Midbrain (tissue), 1 donor: ENCODE data around the gene NFYA.

Experiments
- DNase-seq: peaks from one replicate; lab custom pipeline; 2025; lab: John Stamatoyannopoulos, UW

Gene NFYA

GRCh38 chr6:41046084-41046483 lies 26.7 kb upstream of the NFYA start:
- no peak for DNase-seq

GRCh38 chr6:41047306-41047705 lies 25.5 kb upstream of the NFYA start:
- no peak for DNase-seq

- DNase-seq: no peak
These were observed 24.7 kb upstream of the NFYA start for GRCh38 chr6:41047745-41048732.

- DNase-seq: no peak
These were observed 23.3 kb upstream of the NFYA start for GRCh38 chr6:41049521-41049920.

GRCh38 chr6:41049955-41050354 lies 22.8 kb upstream of the NFYA start:
- no peak for DNase-seq

- DNase-seq: no peak
These were observed 22.2 kb upstream of the NFYA start for GRCh38 chr6:41050536-41050935.

- no peak for DNase-seq
These were observed 20.9 kb upstream of the NFYA start for GRCh38 chr6:41051873-41052272.

DNA sequence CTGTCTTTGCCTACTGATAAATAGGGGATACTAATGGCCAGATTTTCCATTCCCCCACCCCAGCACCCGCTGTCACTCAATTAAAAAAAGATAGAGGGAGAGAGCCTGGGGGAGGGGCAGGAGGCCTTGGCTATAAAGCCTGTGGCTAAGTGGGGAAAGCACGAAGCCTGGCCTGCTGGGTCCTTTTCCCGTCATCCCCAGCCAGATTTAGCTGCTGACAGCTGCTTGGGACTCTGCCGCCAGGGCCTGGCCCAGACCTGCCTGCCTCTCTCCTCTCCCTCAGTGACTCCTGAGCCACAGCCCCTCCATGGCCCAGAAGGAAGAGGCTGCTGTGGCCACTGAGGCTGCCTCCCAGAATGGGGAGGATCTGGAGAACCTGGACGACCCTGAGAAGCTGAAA lies 19.7 kb upstream of the NFYA start, which contains the start of gene APOBEC2:
APOBEC2 (plus strand) TSS at position 162 of the 400 bp plus-strand sequence; CDS start at position 308, 146 bp downstream.
- DNase-seq: no peak

DNA sequence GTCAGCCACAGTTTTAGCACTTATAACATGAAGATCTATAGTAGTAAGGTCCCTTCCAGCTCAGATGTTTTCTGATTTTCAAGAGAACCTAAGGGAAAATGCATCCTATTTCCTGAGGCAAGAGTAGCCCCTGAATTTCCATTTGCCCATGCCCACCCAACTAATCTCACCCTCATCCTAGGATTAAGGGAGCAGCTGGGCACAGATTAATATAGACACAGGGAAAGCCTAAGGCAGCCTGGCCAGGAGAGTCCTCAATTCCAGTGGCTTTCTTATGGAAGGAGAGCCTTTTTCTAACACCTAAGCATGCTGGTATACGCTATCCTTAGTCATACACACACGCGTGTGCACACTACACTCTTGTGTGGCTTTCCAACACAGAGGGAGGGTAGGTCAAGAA lies 18.3 kb upstream of the NFYA start:
- DNase-seq: no peak

- no peak for DNase-seq
These were observed 17.6 kb upstream of the NFYA start for GRCh38 chr6:41055149-41055548.

GRCh38 chr6:41056768-41057490 lies 15.8 kb upstream of the NFYA start:
- DNase-seq: no peak

- no peak for DNase-seq
These were observed 14.0 kb upstream of the NFYA start for GRCh38 chr6:41058783-41059181.

- no peak for DNase-seq
These were observed 13.2 kb upstream of the NFYA start for GRCh38 chr6:41059556-41059955.

- no peak for DNase-seq
These were observed 11.5 kb upstream of the NFYA start for GRCh38 chr6:41061196-41061726.

GRCh38 chr6:41062056-41062455 lies 10.7 kb upstream of the NFYA start:
- DNase-seq: no peak

GRCh38 chr6:41063884-41064285 lies 8.9 kb upstream of the NFYA start:
- no peak for DNase-seq

DNA sequence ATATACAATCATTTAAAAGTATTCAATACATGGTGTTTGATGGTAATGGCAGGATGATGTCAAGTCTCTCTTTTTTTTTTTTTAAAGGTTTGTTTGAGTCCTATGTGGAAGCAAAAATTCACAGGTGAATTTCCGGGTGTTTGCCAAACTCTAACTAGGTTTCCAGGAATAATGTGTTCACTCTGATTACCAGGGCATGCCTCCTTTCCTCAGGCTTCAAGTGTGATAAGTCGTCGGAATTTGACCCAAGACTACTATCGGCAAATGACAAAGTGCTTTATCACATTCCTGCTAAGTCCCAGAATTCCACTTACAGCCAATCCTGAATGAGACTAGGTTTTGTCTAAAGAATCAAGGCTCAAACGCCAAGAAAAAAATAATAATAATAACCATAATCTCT lies 7.9 kb upstream of the NFYA start:
- no peak for DNase-seq

GRCh38 chr6:41065550-41066026 lies 7.2 kb upstream of the NFYA start:
- no peak for DNase-seq

DNA sequence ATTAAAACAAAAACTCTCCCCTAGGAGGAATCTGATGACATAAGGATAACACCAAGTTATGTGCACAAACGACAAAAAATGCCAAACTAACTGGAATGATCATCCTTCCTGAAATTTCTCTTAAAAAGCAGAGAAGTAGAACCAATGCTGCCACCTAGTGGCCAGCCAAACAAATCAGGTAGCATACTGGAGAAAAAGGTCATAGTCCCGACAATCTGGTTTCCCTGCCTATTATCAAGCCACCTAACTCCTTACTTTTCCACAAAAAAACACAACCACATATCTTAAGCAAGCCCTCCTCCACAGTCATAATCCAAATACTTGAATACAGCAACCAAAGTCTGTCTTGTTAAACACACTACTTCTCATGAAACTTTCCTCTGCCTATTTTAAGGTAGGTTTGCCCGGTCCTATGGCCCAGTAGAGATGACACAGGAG lies 5.9 kb upstream of the NFYA start:
- peak; percentile 75 for DNase-seq

GRCh38 chr6:41071501-41071922 lies 1.3 kb upstream of the NFYA start:
- DNase-seq: no peak

GRCh38 chr6:41071923-41072835 lies 595 bp upstream of the NFYA start, which contains the start of gene OARD1:
Gene OARD1 (minus strand): TSS chr6:41072356. CDS start chr6:41071634, 722 bp downstream.
- peak; percentile 100 for DNase-seq
